ENCODE data around the gene PSMC4. TPM values are rescaled to one million over a fixed set of nuclear protein-coding genes. Genes with fewer than 3 reads are reported as not detected.
A peak's percentile ranks its signal among the peaks of the same experiment; 100 is the strongest.

PSMC4 gene
- total RNA-seq, 1 donor from 2014 or later: 118 TPM

GRCh38 chr19:39974377-39975155 lies 3.6 kb downstream of the PSMC4 start:
- no peak for DNase-seq (ENCODE audit: low read depth, low spot score)
- H3K27me3 Mint-ChIP-seq (ENCODE audit: low read depth): no peaks in the 10 kb centered on the region
- no peaks in the 10 kb centered on the region for H3K9me3 Mint-ChIP-seq
- H3K4me3 Mint-ChIP-seq: peak overlapping the region; percentile 79
- TF ChIP-seq CTCF (conservative IDR thresholded peaks at IDR 0.05): no peak
- H3K4me1 Mint-ChIP-seq: peaks cover 25% of the 10 kb centered on the region
- peaks cover 32% of the 10 kb centered on the region for H3K36me3 Mint-ChIP-seq (ENCODE audit: low read depth)
- H3K27ac Mint-ChIP-seq (ENCODE audit: unreplicated experiment): no peak overlapping the region

- peaks cover 23% of the 10 kb centered on the region for H3K9me3 Mint-ChIP-seq
- H3K4me3 Mint-ChIP-seq: no peak overlapping the region
- H3K4me1 Mint-ChIP-seq: no peaks in the 10 kb centered on the region
- no peak overlapping the region for H3K27ac Mint-ChIP-seq (ENCODE audit: unreplicated experiment)
- DNase-seq (ENCODE audit: low read depth, low spot score): no peak
- H3K36me3 Mint-ChIP-seq (ENCODE audit: low read depth): peaks cover 70% of the 10 kb centered on the region
- no peak for TF ChIP-seq CTCF (conservative IDR thresholded peaks at IDR 0.05)
- H3K27me3 Mint-ChIP-seq (ENCODE audit: low read depth): no peaks in the 10 kb centered on the region
Measured at GRCh38 chr19:39982883-39983282, 11.9 kb downstream of the PSMC4 start.

- peaks cover 23% of the 10 kb centered on the region for H3K9me3 Mint-ChIP-seq
- no peak overlapping the region for H3K4me3 Mint-ChIP-seq
- H3K36me3 Mint-ChIP-seq (ENCODE audit: low read depth): peaks cover 70% of the 10 kb centered on the region
- no peak for TF ChIP-seq CTCF (conservative IDR thresholded peaks at IDR 0.05)
- H3K27ac Mint-ChIP-seq (ENCODE audit: unreplicated experiment): no peak overlapping the region
- no peak for DNase-seq (ENCODE audit: low read depth, low spot score)
- no peaks in the 10 kb centered on the region for H3K27me3 Mint-ChIP-seq (ENCODE audit: low read depth)
- no peaks in the 10 kb centered on the region for H3K4me1 Mint-ChIP-seq
Measured at GRCh38 chr19:39983695-39984300, 12.8 kb downstream of the PSMC4 start.

GRCh38 chr19:39986643-39987042 lies 15.7 kb downstream of the PSMC4 start:
- no peak overlapping the region for H3K4me3 Mint-ChIP-seq

GRCh38 chr19:39987167-39987566 lies 16.2 kb downstream of the PSMC4 start:
- Mint-ChIP-seq H3K36me3 (ENCODE audit: low read depth) (peaks cover 57% of the 10 kb centered on the region), H3K27me3 (ENCODE audit: low read depth) (no peaks in the 10 kb centered on the region), H3K4me1 (no peaks in the 10 kb centered on the region), H3K27ac (ENCODE audit: unreplicated experiment) (no peak overlapping the region), H3K4me3 (no peak overlapping the region), H3K9me3 (peaks cover 25% of the 10 kb centered on the region)
- DNase-seq (ENCODE audit: low read depth, low spot score): no peak
- no peak for TF ChIP-seq CTCF (conservative IDR thresholded peaks at IDR 0.05)

More at GRCh38 chr19:39986643-39987042, 15.7 kb downstream of the PSMC4 start:
- H3K36me3 Mint-ChIP-seq (ENCODE audit: low read depth): peaks cover 59% of the 10 kb centered on the region
- H3K4me1 Mint-ChIP-seq: no peaks in the 10 kb centered on the region
- H3K27me3 Mint-ChIP-seq (ENCODE audit: low read depth): no peaks in the 10 kb centered on the region
- H3K9me3 Mint-ChIP-seq: peaks cover 25% of the 10 kb centered on the region
- TF ChIP-seq CTCF (conservative IDR thresholded peaks at IDR 0.05): no peak
- no peak overlapping the region for H3K27ac Mint-ChIP-seq (ENCODE audit: unreplicated experiment)
- DNase-seq (ENCODE audit: low read depth, low spot score): no peak
